ENCODE results near the gene CCT5.

CCT5 gene

GRCh38 chr5:10307206-10308148, 57.4 kb downstream of the CCT5 start, which contains the start of gene CMBL (continued):
- TF ChIP-seq HIC1 (tag by site-specific recombination; IDR thresholded peaks at IDR 0.05), result no peak
- no peak; the same call in 1 of the 2 replicates for TF ChIP-seq ZNF24 (tag by site-specific recombination; IDR thresholded peaks at IDR 0.05)
- TF ChIP-seq ZNF626 (tag by site-specific recombination; IDR thresholded peaks at IDR 0.05), result no peak
- peak; percentile 82; the same call in 1 of the 2 replicates for TF ChIP-seq ZXDB (tag by site-specific recombination; IDR thresholded peaks at IDR 0.05)
- no peak for TF ChIP-seq RBAK (tag by site-specific recombination; IDR thresholded peaks at IDR 0.05)
- no peak for TF ChIP-seq ZNF274 (IDR thresholded peaks at IDR 0.05; ENCODE audit: low read length)
- TF ChIP-seq ZNF274 (tag by site-specific recombination; IDR thresholded peaks at IDR 0.05; ENCODE audit: borderline replicate concordance), result no peak
- TF ChIP-seq ZNF639 (tag by site-specific recombination; IDR thresholded peaks at IDR 0.05), result no peak; the same call in 1 of the 2 replicates
- no peak for TF ChIP-seq ZNF37A (tag by site-specific recombination; IDR thresholded peaks at IDR 0.05)
- TF ChIP-seq ZSCAN4 (tag by site-specific recombination; IDR thresholded peaks at IDR 0.05), result peak; percentile 65
- no peak for TF ChIP-seq ZNF354C (tag by site-specific recombination; IDR thresholded peaks at IDR 0.05; ENCODE audit: borderline replicate concordance, low read depth)
- TF ChIP-seq SP7 (tag by site-specific recombination; IDR thresholded peaks at IDR 0.05), result peak; percentile 85
- 0 out of 2 replicates have a peak, but pooled peaks have one; percentile 65 for TF ChIP-seq ZSCAN16 (tag by site-specific recombination; IDR thresholded peaks at IDR 0.05)
- peak; percentile 14; the same call in 1 of the 2 replicates for TF ChIP-seq PRDM4 (tag by site-specific recombination; IDR thresholded peaks at IDR 0.05)
- TF ChIP-seq ZNF501 (tag by site-specific recombination; IDR thresholded peaks at IDR 0.05), result peak; percentile 98
- 0 out of 2 replicates have a peak, but pooled peaks have one; percentile 40 for TF ChIP-seq ZNF18 (tag by site-specific recombination; IDR thresholded peaks at IDR 0.05)
- TF ChIP-seq ZBTB44 (tag by site-specific recombination; IDR thresholded peaks at IDR 0.05), result no peak
- TF ChIP-seq ZEB2 (tag by site-specific recombination; IDR thresholded peaks at IDR 0.05), result peak; percentile 90
- TF ChIP-seq KLF1 (tag by site-specific recombination; IDR thresholded peaks at IDR 0.05), result peak; percentile 96
- no peak for TF ChIP-seq ZNF776 (tag by site-specific recombination; IDR thresholded peaks at IDR 0.05; ENCODE audit: borderline replicate concordance)
- peak; percentile 47; the same call in 1 of the 2 replicates for TF ChIP-seq CTCF (tag by site-specific recombination; IDR thresholded peaks at IDR 0.05)
- no peak for TF ChIP-seq ZNF426 (tag by site-specific recombination; IDR thresholded peaks at IDR 0.05)
- TF ChIP-seq ZNF239 (tag by site-specific recombination; IDR thresholded peaks at IDR 0.05), result peak; percentile 63; the same call in 1 of the 2 replicates
- TF ChIP-seq ZNF174 (tag by site-specific recombination; IDR thresholded peaks at IDR 0.05), result no peak
- TF ChIP-seq ZNF510 (tag by site-specific recombination; IDR thresholded peaks at IDR 0.05; ENCODE audit: insufficient replicate concordance), result no peak
- no peak for TF ChIP-seq HOXA7 (CRISPR knock-in tag; IDR thresholded peaks at IDR 0.05; ENCODE audit: borderline replicate concordance)
